ENCODE measurements around the gene NOTCH2. TPM values are rescaled to one million over a fixed set of nuclear protein-coding genes. Genes with fewer than 3 reads are reported as not detected.

Gene NOTCH2
- total RNA-seq, 1 experiment from 2014 or later, result 53.7 TPM

DNA sequence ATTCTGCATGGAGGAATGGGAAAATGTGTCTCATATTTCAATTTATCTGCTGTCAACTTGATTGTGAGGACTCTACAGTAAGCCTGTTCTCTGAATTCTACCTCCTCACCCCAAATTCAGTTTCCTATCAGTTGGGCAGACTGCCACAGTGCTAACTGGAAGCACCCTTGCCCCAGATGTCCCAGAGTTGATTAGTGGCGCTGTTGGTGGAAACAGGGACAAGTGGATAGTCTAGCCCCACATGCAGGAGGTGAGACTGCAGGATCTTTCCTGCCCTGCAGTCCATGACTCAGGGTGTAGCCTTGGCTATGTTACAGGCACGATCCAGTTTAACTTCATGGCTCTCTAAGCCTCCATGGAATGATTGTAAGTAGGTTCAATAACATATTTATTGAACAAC is 195.3 kb downstream of the NOTCH2 start:
- Histone ChIP-seq H2AFZ (ENCODE audit: low read length) (no peak overlapping the region), H3K56ac (ENCODE audit: insufficient read length, low read depth, low read length) (no peak overlapping the region), H3K79me1 (ENCODE audit: insufficient read depth, low read depth, low read length, poor library complexity, severe bottlenecking) (no peaks in the 10 kb centered on the region), H3K23me2 (ENCODE audit: insufficient read length, low read depth, low read length, poor library complexity, severe bottlenecking) (no peaks in the 10 kb centered on the region), H4K20me1 (ENCODE audit: control insufficient read depth, insufficient read depth, insufficient read length) (no peaks in the 10 kb centered on the region), H4K91ac (ENCODE audit: insufficient read length, low read depth, low read length) (no peak overlapping the region), H2BK12ac (ENCODE audit: insufficient read length, low read depth, low read length) (no peak overlapping the region), H2BK15ac (ENCODE audit: low read depth, low read length) (no peak overlapping the region), H2AK5ac (ENCODE audit: insufficient read length, low read length) (no peak overlapping the region), H3K79me2 (ENCODE audit: insufficient read depth, low read length) (no peaks in the 10 kb centered on the region), H2BK20ac (ENCODE audit: low read depth, low read length, poor library complexity, severe bottlenecking) (no peak overlapping the region), H3K4me2 (ENCODE audit: insufficient read depth, insufficient read length, low read length) (no peak overlapping the region), H3T11ph (ENCODE audit: low read length) (no peak overlapping the region), H2BK5ac (ENCODE audit: insufficient read length, low read length) (no peak overlapping the region), H4K5ac (ENCODE audit: insufficient read length, low read depth, low read length) (no peak overlapping the region), H3K9ac (ENCODE audit: extremely low read depth, insufficient read length, low read length) (no peak overlapping the region), H3K23ac (ENCODE audit: insufficient read length, low read depth, low read length) (no peak overlapping the region), H3K4me1 (ENCODE audit: insufficient read depth, low read length) (no peaks in the 10 kb centered on the region), H3K27ac (ENCODE audit: insufficient read length, low read depth, low read length) (no peak overlapping the region), H4K8ac (replicated peaks; ENCODE audit: insufficient read length, low read depth, low read length) (no peak overlapping the region), H3K18ac (ENCODE audit: insufficient read length, low read depth, low read length) (no peak overlapping the region), H3K9me3 (ENCODE audit: control insufficient read depth, low read depth, low read length) (no peaks in the 10 kb centered on the region), H3K14ac (ENCODE audit: insufficient read depth, low read length) (no peak overlapping the region), H3K27me3 (ENCODE audit: insufficient read depth, low read length) (no peaks in the 10 kb centered on the region), H2BK120ac (ENCODE audit: low read depth, low read length, poor library complexity, severe bottlenecking) (no peak overlapping the region), H3K4ac (ENCODE audit: low read depth, low read length) (no peak overlapping the region)
- Mint-ChIP-seq H3K36me3 (ENCODE audit: insufficient read depth in 1 of 3, low read depth in 3 of 3) (no peaks in the 10 kb centered on the region), H3K4me1 (peaks cover 4% of the 10 kb centered on the region in 2 experiments; a peak in 3 of 4 replicates), H3K27me3 (ENCODE audit: low read depth) (no peaks in the 10 kb centered on the region; the same call in none of the 2 replicates), H3K27ac (no peak overlapping the region), H3K9me3 (no peaks in the 10 kb centered on the region), H3K4me3 (no peak overlapping the region)
- TF ChIP-seq, protein P1, sequence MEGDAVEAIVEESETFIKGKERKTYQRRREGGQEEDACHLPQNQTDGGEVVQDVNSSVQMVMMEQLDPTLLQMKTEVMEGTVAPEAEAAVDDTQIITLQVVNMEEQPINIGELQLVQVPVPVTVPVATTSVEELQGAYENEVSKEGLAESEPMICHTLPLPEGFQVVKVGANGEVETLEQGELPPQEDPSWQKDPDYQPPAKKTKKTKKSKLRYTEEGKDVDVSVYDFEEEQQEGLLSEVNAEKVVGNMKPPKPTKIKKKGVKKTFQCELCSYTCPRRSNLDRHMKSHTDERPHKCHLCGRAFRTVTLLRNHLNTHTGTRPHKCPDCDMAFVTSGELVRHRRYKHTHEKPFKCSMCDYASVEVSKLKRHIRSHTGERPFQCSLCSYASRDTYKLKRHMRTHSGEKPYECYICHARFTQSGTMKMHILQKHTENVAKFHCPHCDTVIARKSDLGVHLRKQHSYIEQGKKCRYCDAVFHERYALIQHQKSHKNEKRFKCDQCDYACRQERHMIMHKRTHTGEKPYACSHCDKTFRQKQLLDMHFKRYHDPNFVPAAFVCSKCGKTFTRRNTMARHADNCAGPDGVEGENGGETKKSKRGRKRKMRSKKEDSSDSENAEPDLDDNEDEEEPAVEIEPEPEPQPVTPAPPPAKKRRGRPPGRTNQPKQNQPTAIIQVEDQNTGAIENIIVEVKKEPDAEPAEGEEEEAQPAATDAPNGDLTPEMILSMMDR (conservative IDR thresholded peaks at IDR 0.05), result no peak
- no CpG with 5 or more reads among the region's 2 CpGs for WGBS (ENCODE audit: extremely low coverage, insufficient read length, low lambda C conversion rate)
- no peak for DNase-seq
